HG03432 (cell line): ENCODE results near the gene TYW3.
"Not testable (repeated sequence)": the region's sequence is repeated elsewhere in the genome, so short reads cannot be mapped to it uniquely, and the experiment has no call there.

Experiments used
- ATAC-seq: cut with Tn5 transposase; IDR thresholded peaks from one replicate; pipeline ENCODE4 v1.9.1; 2021; ENCODE audit warnings: mild to moderate bottlenecking, moderate library complexity; ENCODE audit not compliant: unreplicated experiment

TYW3 gene

DNA sequence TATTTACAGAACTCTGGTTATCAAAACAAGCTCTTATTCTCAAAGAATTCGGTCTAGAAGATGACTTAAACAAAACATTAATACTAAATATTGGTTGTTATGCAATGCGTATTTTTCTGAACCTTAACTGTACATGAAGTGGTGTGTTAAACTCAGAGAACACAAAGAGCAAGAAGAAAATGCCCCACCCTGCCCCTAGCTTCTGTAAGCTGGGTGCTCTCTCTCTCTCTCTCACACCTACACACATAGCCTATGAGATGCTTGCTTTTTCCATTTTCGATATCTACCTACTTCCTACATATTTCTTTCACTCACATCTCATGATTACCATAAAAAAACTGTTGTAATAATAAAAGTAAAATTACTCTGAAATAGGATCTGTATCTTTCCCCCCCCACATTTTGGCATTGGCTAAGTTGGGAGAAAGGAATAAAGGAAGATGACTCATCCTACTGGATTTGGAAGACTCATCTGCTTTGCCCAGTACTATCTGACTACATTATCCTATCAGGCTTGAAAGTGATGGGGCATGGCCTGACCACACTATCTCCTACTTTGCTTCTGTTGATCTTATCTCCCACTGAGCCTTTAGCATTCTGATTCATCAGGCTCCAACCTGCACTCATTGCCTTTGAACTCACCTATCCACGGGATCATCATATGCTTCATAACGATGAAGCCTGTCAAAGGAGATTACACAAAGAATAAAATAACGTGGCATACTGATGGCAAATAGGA is 3.0 kb upstream of the TYW3 start:
- ATAC-seq = no peak

DNA sequence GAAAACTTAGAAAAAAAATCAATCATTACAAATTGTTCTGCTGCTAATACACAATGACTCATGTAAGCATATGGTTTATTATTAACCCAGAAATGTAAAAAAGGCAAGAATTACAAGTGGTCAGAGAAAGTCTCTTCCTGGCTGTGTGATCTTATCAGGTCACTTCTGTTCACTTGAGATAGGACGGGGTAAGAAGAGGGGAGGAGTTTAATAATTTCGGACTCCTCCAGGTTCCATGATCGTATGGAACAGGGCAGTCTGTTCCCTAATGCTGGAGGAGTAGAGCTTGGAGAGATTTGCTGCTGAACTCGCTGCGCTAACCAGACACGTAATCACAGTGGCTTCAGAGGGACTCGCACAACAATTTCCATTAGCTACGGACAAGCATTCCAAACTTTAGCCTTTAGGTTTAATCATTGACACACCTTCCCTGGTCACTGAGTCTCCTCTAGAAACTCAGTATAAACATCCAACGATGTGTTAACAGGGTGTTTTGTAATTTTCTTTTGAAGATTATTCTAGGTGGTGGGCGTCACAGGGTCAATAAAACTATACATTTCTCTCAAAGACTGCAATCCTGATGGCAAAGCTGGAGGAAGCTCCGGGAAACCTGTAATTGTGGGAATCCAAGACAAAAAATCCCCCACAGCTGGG is 1.4 kb upstream of the TYW3 start:
- ATAC-seq = peak; percentile 34

DNA sequence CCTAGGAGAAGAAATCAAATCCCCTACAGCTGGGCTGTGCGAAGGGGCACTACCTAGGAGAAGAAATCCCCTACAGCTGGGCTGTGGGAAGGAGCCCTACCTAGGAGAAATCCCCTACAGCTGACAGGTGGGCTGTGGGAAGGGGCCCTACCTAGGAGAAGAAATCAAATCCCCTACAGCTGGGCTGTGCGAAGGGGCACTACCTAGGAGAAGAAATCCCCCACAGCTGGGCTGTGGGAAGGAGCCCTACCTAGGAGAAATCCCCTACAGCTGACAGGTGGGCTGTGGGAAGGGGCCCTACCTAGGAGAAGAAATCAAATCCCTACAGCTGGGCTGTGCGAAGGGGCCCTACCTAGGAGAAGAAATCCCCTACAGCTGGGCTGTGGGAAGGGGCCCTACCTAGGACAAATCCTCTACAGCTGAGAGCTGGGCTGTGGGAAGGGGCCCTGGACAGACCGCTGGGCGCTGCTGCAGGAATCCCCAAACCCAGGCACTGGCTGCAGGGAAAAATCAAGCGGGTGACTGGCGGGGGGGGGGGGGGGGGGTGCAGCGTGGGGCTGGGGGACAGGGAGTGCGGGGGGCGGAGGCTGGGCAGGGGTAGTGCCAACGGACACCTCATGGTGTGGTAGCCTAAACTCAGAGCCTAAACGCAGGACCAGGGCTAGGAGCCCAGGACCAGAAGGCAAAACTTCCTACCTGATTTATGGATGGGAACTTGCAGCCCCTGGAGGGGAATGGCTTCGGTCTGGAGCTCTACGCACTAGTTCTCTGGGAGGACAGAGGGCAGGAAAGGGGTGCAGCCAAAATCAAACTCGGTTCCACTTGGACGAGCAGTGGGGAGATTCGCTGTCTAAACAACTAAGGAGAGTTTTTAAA is 643 bp upstream of the TYW3 start:
- peak; percentile 19 for ATAC-seq

GRCh38 chr1:74733604-74734484 is 892 bp downstream of the TYW3 start:
- peak; percentile 48 for ATAC-seq

DNA sequence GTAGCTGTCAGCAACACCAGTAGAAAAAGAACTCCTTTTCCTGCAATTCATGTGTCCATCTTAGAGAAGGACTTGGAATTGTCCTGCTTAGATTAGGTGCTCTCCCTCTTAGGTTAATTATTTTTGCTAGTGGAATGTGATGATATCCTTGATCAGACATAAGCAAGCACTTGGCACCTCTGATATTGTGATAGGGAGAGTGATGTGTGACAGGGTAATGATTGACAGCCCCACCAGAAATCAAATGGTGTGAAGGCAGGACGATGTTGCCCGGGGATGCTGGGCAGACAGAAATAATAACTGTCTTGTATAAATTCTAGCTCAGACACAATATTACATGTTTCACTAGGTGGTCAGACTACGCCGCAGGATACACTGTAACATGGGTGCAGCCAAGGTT is 4.4 kb downstream of the TYW3 start:
- no peak for ATAC-seq

DNA sequence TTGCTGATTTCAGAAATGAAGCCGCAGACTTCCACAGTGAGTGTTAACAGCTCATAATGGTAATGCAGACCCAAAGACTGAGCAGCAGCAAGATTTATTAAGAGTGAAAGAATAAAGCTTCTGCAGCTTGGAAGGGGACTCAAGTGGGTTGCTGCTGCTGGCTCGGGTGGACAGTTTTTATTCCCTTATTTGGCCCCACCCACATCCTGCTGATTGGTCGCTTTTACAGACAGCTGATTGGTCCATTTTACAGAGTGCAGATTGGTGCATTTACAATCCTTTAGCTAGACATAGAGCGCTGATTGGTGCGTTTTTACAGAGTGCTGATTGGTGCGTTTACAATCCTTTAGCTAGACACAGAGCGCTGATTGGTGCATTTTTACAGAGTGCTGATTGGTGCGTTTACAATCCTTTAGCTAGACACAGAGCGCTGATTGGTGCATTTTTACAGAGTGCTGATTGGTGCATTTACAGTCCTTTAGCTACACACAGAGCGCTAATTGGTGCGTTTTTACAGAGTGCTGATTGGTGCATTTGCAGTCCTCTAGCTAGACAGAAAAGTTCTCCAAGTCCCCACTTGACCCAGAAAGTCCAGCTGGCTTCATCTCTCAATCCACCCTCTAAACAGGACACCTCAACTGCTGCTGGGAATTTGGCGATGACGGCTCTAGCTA is 7.5 kb downstream of the TYW3 start:
- not testable (repeated sequence) for ATAC-seq

DNA sequence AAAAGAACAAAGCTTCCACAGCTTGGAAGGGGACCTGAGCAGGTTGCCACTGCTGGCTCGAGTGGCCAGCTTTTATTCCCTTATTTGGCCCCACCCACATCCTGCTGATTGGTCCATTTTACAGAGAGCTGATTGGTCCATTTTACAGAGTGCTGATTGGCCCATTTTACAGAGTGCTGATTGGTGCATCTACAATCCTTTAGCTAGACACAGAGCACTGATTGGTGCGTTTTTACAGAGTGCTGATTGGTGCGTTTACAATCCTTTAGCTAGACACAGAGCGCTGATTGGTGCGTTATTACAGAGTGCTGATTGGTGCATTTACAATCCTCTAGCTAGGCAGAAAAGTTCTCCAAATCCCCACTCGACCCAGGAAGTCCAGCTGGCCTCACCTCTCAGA is 12.3 kb downstream of the TYW3 start:
- not testable (repeated sequence) for ATAC-seq

DNA sequence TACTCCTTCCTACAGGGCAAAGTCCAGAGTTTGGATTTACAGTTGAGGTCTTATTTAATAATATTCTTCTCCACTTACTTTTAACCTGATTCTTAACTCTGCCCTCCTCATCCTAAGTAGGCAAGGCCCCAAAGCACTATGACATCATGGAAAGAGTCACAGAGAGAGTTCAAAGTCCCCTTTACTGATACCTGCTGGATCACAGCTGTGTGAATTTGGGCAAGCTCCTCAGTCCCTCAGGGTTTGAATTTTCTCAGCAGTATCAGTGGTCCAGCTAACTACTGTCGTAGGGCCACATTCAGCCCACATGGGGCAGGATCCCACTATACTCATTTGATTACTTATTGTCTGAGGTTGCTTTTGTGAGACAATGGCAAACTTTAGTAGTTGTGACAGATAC is 16.0 kb downstream of the TYW3 start:
- peak; percentile 93 for ATAC-seq

DNA sequence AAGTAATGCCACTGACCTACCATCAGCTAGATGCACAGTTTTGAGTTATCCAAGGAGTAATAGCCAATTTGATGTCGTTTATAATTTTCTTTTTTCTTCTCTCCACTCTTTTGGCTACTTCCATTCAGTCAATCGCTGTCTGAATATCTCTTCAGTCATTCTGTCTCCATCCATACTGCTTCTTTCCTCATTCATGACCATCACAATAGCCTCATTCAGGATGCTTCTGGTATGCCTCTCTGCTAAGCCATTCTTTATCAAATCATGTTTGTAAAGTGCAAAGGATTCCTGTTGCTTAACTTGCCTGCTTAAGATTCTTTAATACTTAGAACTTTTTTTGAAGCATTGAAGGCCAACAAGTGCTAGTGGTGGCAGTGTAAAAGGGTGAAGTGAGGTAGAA is 20.2 kb downstream of the TYW3 start:
- no peak for ATAC-seq

GRCh38 chr1:74755475-74755874 is 22.5 kb downstream of the TYW3 start:
- no peak for ATAC-seq

DNA sequence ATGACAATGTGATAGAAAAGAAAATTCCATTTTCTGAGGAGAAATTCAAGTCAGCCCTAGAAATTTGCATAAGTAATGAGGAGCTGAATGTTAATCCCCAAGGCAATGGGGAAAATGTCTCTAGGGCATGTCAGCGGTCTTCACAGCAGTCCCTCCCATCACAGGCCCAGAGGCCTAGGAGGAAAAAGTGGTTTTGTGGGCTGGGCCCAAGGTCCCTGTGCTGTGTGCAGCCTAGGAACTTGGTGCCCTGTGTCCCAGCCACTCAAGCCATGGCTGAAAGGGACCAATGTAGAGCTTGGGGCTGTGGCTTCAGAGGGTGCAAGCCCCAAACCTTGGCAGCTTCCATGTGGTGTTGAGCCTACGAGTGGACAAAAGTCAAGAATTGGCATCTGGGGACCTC is 23.7 kb downstream of the TYW3 start:
- ATAC-seq = not testable (repeated sequence)

DNA sequence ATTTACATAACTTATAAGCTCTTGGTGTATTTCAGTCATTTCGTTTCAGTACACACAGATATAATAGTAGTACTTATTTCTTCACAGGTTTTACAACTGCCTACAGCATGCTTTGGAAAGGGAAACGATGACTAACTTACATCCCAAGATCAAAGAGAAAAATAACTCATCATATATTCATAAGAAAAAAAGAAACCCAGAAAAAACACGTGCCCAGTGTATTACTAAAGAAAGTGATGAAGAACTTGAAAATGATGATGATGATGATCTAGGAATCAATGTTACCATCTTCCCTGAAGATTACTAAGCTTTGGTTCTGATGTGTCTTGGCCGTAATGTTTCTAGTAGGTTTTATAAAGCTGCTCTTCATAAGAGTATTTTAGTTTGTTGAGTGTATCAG is 30.9 kb downstream of the TYW3 start:
- no peak for ATAC-seq

- no peak for ATAC-seq
These were observed 33.6 kb downstream of the TYW3 start for GRCh38 chr1:74766579-74766978.

DNA sequence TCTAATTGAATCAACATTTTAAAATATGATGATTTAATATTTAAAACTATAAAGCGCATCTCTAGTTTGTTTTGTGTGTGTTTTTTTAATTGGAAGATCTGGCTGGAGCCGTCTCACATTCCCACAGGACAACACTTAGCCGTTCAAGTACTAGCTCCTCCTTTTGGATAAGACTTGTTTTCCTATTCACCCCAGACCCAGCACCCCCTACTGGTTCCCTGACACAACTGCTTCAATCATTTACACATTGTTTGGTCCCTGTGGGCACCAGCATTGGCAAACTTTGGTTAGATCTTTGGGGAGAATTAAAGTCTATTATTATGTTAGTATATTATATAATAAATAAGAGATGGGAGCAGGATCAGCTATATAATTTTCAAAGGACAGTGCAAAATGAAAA is 34.5 kb downstream of the TYW3 start:
- ATAC-seq = peak; percentile 62

DNA sequence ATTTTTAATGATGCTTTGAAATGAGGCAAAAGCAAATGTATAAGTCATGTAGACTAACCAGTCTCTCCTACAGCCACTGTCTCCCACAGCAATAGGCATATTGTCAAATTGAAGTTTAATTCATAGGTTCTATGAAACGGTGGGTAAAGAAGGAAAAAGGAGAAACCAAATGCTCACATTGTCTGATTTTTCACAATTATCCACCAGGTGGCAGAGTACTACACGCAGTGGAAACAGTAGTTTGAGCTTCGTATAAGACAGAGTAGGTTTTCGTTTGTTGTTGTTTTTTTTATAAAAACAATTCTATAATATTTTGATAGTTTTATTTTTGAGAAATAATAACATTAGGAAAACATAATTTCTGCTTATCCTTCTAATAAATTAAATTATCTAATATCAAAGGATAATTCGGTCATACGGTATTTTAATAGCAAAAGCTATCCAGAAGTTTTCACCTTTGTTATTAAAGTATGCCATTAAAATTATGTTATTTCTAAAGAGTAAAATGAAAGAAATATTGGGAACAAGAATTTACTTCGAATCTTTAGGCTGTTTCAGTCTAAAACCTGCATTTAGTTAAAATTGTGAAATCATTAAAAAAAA is 39.1 kb downstream of the TYW3 start:
- peak; percentile 72 for ATAC-seq

GRCh38 chr1:74772945-74773344 is 40.0 kb downstream of the TYW3 start:
- no peak for ATAC-seq

DNA sequence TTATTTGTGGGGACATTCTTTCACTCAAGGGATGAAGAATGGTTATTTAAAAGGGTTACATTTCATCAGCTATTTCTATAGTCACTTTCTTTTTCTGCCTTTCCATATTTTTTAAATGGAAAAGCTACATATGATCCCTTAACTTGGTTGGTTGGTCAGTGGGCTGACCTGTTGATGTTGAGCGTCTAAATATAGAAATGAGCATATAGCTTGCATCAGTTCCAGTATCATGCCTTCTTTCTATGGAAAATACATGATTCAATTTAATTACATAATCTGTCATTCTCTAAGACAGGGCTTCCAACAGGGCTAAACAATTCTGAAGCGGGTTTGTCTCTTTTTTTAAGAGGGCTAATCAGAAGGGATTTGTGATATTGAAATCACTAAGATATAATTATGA is 40.6 kb downstream of the TYW3 start:
- ATAC-seq = no peak

DNA sequence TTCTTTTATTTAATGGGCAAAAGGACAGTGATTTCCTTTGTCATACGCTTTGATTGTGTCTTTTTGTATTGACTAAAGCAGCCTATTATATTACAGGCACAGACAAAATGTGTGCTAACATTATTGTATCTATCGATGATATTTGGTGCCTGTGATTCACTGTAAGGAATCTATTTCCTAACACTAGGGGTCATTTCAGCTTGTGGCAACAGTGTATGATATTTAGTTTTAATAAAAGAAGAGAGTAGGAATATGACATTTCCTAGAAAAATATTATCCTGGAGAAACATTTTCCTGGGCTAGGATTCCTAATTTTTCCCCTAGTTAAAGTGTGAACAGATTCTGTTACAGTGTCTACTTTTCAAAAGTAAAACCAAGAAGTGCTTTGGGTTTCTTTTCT is 42.8 kb downstream of the TYW3 start:
- no peak for ATAC-seq

GRCh38 chr1:74777525-74777924 is 44.6 kb downstream of the TYW3 start:
- no peak for ATAC-seq

- ATAC-seq = no peak
These were observed 46.8 kb downstream of the TYW3 start for GRCh38 chr1:74779750-74780149.
